GM13977 (cell line): ENCODE measurements around the gene THEM5.

Experiments
- DNase-seq: peaks from one replicate; pipeline ENCODE4 v3.0.0; 2012; ENCODE audit warnings: low spot score
- in situ Hi-C: fragments of 300-500 bp; cut with MboI; formaldehyde crosslinking; loops from one replicate; pipeline ENCODE4 v1.12.0; 2022; ENCODE audit warnings: low sequenced_read_pairs, low pct_unique_long_range_greater_than_20kb, mixed read lengths, inconsistent platforms; ENCODE audit not compliant: unreplicated experiment
- TF ChIP-seq, protein P1 (sequence below): IDR thresholded peaks from 2 replicates; pipeline ENCODE4 v1.5.1; 2012; ENCODE audit warnings: mild to moderate bottlenecking, control low read depth; ENCODE audit not compliant: insufficient read depth; ENCODE audit errors: extremely low read depth, missing control alignments

THEM5 gene

DNA sequence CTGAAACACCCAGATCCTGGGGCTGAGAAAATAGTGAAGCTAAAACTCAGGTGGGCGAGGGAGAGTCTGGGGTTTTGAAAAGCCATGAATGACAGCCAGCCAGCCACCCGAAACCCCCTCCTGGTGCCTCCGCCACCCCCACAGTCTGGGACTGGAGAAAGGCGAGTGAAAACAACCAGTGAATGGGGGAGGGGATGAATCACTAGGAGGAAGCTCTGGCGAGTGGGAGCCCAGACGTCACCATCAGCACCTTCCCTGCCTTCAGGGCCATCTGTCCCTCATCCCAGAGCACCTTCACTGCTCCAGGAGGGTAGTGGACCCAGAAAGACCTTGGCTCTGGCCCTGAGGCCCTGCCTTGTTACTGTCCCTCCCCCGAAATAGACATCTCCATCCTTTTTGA is 31.1 kb downstream of the THEM5 start:
- no peak for DNase-seq
- TF ChIP-seq, protein P1, sequence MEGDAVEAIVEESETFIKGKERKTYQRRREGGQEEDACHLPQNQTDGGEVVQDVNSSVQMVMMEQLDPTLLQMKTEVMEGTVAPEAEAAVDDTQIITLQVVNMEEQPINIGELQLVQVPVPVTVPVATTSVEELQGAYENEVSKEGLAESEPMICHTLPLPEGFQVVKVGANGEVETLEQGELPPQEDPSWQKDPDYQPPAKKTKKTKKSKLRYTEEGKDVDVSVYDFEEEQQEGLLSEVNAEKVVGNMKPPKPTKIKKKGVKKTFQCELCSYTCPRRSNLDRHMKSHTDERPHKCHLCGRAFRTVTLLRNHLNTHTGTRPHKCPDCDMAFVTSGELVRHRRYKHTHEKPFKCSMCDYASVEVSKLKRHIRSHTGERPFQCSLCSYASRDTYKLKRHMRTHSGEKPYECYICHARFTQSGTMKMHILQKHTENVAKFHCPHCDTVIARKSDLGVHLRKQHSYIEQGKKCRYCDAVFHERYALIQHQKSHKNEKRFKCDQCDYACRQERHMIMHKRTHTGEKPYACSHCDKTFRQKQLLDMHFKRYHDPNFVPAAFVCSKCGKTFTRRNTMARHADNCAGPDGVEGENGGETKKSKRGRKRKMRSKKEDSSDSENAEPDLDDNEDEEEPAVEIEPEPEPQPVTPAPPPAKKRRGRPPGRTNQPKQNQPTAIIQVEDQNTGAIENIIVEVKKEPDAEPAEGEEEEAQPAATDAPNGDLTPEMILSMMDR = no peak
- in situ Hi-C loops = no loop called here

DNA sequence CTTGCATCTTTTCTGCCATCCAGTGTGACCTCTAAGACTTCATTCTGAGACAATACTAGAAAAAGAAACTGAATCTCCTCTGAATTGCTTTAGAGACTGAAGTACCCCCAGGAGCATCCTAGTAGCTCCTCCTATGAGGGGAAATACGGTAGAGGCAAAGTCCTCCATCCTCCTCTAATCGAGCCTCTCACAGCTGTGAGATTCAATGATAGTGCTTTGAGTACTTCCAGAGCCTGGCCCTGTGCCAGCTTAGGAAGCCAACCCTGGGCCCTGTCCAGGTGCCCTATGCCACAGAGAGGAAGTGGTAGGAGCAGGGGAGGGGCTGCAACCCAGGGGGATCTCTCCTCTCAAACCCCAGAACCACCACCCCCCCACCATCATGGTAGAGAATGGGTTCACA is 32.6 kb downstream of the THEM5 start:
- TF ChIP-seq, protein P1 = no peak
- in situ Hi-C loops = no loop called here
- no peak for DNase-seq

DNA sequence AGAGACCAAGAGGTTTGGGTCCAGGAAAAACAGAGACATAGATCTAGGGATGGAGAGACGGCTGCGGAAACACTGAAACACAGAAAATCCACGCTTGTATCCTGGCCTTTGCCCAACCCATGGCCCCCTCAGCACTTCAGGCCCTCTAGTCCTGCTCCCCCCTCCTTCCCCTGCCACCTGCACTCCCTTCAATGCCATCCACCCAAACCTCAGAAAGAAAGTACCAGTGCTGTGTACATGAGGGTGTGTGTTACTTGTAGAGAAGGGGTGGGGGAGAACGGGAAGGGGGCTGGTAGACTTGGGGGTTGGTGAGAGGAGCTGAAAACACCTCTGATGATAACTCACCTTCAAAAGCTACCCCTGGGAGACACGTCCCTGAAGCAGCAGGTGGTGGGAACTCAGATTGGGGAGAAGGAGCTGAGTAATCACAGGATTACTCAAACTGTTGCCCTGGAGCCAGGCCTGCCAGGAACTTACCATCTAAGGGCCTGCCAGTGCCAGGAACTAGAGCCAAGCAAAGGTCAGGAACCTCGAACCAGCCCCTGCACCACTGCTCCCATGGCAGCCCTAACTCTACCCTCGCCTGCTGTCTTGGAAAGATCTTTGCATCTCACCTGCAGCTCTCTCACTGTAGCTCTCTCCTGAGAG is 33.4 kb downstream of the THEM5 start:
- no peak for DNase-seq
- in situ Hi-C loops = no loop called here
- TF ChIP-seq, protein P1 = no peak

DNA sequence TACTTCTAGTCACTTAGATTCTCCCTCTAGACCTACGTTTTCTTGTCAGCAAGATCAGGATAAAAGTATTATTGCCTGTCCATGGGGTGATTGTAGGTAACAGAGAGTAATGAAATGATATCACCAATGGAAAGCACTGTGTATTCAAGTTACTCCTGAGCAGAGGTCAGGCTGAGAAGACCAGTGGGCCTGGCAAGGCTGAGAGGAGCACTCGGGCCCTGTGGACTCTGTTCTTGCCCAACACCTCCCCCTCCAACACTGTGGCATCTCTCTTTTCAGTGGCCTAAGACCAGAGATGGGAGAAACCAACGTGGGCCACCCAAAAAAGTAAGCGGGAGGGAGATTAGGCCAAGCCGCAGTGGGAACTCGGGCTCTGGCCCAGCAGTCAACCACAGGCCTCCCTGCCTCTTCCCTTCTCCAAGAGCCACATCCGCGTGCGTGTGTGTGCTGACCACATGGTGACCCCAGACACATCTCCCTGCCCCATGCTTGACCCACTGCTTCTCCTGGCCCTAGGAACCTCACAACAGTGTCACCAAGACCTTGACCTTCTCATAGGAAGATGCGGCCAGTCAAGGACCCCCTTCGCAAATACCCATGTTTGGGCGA is 34.2 kb downstream of the THEM5 start:
- in situ Hi-C loops = no loop called here
- TF ChIP-seq, protein P1 = no peak
- no peak for DNase-seq

DNA sequence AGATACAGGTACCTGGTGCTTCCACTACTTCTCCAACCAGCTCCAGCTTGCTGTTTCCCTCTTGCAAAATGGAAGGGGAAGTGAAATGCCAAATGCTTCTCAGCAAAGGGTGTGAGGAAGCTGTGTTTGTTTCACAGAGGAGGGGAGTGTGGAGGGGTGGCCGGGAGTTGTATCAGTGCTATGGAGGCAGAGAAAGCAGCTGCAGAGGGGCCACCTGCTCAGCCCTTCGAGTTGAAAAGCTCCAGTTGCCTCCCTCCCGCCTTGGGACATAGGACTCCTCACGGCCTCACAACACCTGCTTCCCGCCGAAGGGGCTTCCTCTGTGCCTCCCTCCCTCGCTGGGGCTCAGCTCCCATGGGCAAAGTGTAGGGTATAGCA is 36.2 kb downstream of the THEM5 start:
- TF ChIP-seq, protein P1 = no peak
- in situ Hi-C loops = no loop called here
- no peak for DNase-seq

DNA sequence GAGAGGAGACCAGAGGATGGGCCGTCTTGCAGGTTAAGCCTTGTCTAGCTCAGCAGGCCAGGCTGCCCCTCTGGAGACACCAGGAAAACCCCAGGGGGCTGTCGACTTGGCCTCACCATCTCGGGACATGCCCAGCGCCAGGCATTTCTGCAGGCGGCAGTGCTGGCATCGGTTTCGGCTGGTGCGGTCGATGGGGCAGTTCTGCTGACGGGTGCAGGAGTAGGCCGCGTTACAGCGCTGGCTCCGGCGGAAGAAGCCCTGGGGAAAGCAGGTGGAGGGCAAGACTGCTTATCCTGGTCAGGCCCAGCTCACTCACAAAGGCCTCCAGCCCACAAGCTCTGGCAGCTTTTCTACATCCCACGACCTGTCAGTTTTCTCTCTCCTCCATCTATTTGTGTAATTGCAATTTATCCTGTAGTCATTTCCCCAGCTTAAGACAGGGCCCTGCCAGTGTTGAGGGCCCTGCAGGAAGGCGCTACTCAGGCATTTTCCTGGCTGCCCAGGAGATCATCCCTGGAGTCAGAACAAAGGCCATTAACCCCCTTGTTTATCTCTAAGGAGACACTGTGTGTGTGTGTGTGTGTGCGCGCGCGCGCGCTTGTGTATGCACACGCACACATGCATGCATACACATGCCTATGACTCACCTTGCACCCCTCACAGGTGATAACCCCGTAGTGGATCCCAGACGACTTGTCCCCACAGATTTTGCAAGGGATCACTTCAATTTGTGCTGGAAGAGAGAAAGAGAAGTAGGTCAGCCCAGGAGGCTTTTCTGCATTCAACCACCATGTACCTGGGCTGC is 36.8 kb downstream of the THEM5 start:
- no peak for DNase-seq
- in situ Hi-C loops = no loop called here
- TF ChIP-seq, protein P1 = no peak
